HL-60 (cell line): ENCODE results near the gene RPL3.

Experiments used
- CTCF ChIP-seq: IDR thresholded peaks from one replicate; pipeline ENCODE4 v1.5.1; 2011; ENCODE audit warnings: low read length, control low read depth, inconsistent platforms; ENCODE audit not compliant: insufficient read depth
- GABPA ChIP-seq: IDR thresholded peaks from 2 replicates; pipeline ENCODE4 v1.6.1; 2012; ENCODE audit warnings: low read depth
- POLR2AphosphoS5 ChIP-seq: IDR thresholded peaks from 2 replicates; pipeline ENCODE4 v1.6.1; 2012; ENCODE audit warnings: low read depth
- REST ChIP-seq: IDR thresholded peaks from 2 replicates; pipeline ENCODE4 v1.6.1; 2012; ENCODE audit warnings: low read depth; ENCODE audit not compliant: insufficient replicate concordance
- SPI1 ChIP-seq: IDR thresholded peaks from 2 replicates; pipeline ENCODE4 v1.6.1; 2012; ENCODE audit warnings: low read depth, mild to moderate bottlenecking, borderline replicate concordance

DNA sequence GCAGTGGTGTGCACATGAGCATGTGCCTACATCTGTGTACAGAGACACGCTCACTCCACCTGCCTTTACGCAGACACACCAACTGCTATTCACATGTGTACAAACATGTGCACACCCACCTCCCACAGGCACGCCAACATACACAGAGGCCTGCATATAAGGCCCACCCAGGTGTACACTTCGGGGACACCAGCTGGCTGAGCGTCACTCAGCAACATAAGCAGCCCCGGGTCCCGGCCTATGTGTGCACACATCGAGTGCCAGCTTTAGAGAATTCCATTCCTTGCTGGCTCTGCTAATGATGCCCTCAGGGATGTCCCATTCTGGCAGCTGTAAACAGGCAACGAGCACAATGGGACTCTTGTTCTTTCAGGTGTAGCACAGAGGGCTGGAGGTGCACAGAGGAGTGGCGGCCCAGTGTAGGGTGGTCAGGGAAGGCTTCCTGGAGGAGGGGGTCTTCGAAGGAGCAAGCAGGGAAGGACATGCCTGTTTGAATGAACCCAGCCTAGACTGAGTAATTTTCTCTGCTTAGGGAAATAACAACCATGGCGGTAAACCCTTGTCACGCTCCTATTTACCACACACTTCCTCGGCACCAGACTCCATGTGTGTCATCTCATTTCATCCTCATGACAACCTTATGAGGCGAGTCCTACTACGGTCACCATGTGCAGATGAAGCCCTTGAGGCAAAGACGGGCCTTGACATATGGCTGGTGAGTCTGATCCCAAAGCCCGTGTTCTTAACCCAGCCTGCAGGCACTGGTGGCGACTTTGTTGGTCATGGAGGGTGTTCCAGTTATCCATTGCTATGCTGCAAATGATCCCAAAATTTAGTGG, 35.1 kb downstream of the RPL3 start:
- TF ChIP-seq CTCF (no peak), SPI1 (no peak), REST (no peak), POLR2AphosphoS5 (no peak), GABPA (no peak)
